Measurements from ENCODE around the gene MEF2D. TPM values are rescaled to one million over a fixed set of nuclear protein-coding genes. Genes with fewer than 3 reads are reported as not detected.
A peak's percentile ranks its signal among the peaks of the same experiment; 100 is the strongest.

The MEF2D gene
- total and polyA plus RNA-seq, 8 donors, result 7.7 to 136 (median 18.8) TPM

- Histone ChIP-seq H3K27me3 (peaks cover 51 to 100% (median 98%) of the 10 kb centered on the region in 3 donors), H3K4me1 (peaks cover 16 to 20% (median 18%) of the 10 kb centered on the region in 4 donors), H3K36me3 (no peaks in the 10 kb centered on the region), H3K9me3 (no peaks in the 10 kb centered on the region), H3K4me3 (no peak overlapping the region), H3K27ac (no peak overlapping the region)
- TF ChIP-seq POLR2AphosphoS5 (IDR thresholded peaks at IDR 0.05), result no peak
- TF ChIP-seq EP300 (IDR thresholded peaks at IDR 0.05), result no peak
- intact Hi-C loops (cut with DNase I; ENCODE audit: low total_unique reads), result no loop called here
- DNase-seq, result no peak
- 15 to 25% (median 19%) methylated on average over 19 of the region's 19 CpGs for WGBS, 5 donors
Measured at GRCh38 chr1:156437037-156437867, 63.3 kb downstream of the MEF2D start.

GRCh38 chr1:156436141-156437036 is 64.2 kb downstream of the MEF2D start:
- WGBS, 5 donors, result 3 to 16% (median 5%) methylated on average over 34 to 75 of the region's 77 CpGs
- H3K4me3 ChIP-seq, result peak overlapping the region; percentile 29 to 58 (median 42)
- no peaks in the 10 kb centered on the region for H3K9me3 ChIP-seq
- intact Hi-C loops (cut with DNase I; ENCODE audit: low total_unique reads), result no loop called here
- H3K4me1 ChIP-seq, result peaks cover 16 to 20% (median 18%) of the 10 kb centered on the region in 4 donors
- no peaks in the 10 kb centered on the region for H3K36me3 ChIP-seq
- DNase-seq, result peak in 1 of 2 donors; percentile 61
- TF ChIP-seq POLR2AphosphoS5 (IDR thresholded peaks at IDR 0.05) (no peak), EP300 (IDR thresholded peaks at IDR 0.05) (no peak)
- no peak overlapping the region for H3K27ac ChIP-seq
- H3K27me3 ChIP-seq, result peaks cover 51 to 100% (median 98%) of the 10 kb centered on the region in 3 donors

GRCh38 chr1:156435545-156436140 is 64.9 kb downstream of the MEF2D start:
- Histone ChIP-seq H3K27ac (no peak overlapping the region), H3K9me3 (no peaks in the 10 kb centered on the region), H3K36me3 (no peaks in the 10 kb centered on the region), H3K27me3 (peaks cover 57 to 100% (median 98%) of the 10 kb centered on the region in 3 donors), H3K4me3 (peak overlapping the region; percentile 29 to 58 (median 42)), H3K4me1 (peaks cover 16 to 20% (median 18%) of the 10 kb centered on the region in 4 donors)
- intact Hi-C loops (cut with DNase I; ENCODE audit: low total_unique reads), result no loop called here
- WGBS, 5 donors, result 3 to 6% (median 3%) methylated on average over 32 to 59 of the region's 59 CpGs
- peak; percentile 34 to 52 for DNase-seq
- TF ChIP-seq EP300 (IDR thresholded peaks at IDR 0.05) (no peak), POLR2A (IDR thresholded peaks at IDR 0.05) (no peak), CTCF (IDR thresholded peaks at IDR 0.05) (no peak), POLR2AphosphoS5 (IDR thresholded peaks at IDR 0.05) (no peak)

- H3K4me1 ChIP-seq, result peaks cover 16 to 20% (median 18%) of the 10 kb centered on the region in 4 donors
- no peak for DNase-seq
- H3K27ac ChIP-seq, result no peak overlapping the region
- intact Hi-C loops (cut with DNase I; ENCODE audit: low total_unique reads), result no loop called here
- H3K27me3 ChIP-seq, result peaks cover 60 to 100% (median 98%) of the 10 kb centered on the region in 3 donors
- TF ChIP-seq CTCF (IDR thresholded peaks at IDR 0.05) (no peak), POLR2A (IDR thresholded peaks at IDR 0.05) (no peak)
- H3K9me3 ChIP-seq, result no peaks in the 10 kb centered on the region
- no peaks in the 10 kb centered on the region for H3K36me3 ChIP-seq
- 14 to 37% (median 20%) methylated on average over 15 to 20 of the region's 20 CpGs for WGBS, 5 donors
- peak overlapping the region; percentile 29 to 58 (median 42) for H3K4me3 ChIP-seq
Measured at GRCh38 chr1:156434989-156435544, 65.5 kb downstream of the MEF2D start.

Measured in stomach (tissue), 9 donors.